Measurements from ENCODE around the gene ACAD9.

GRCh38 chr3:128846486-128846891 is 32.9 kb upstream of the ACAD9 start:
- TF ChIP-seq SUZ12 (IDR thresholded peaks at IDR 0.05; ENCODE audit: extremely low read depth, insufficient read depth, insufficient read length) (no peak), YY1 (IDR thresholded peaks at IDR 0.05; ENCODE audit: insufficient read depth, insufficient read length) (no peak), ZNF274 (IDR thresholded peaks at IDR 0.05; ENCODE audit: low read depth, low read length) (no peak)
